SK-N-MC (cell line): ENCODE results near the gene RGP1.

Experiments
- EZH2 ChIP-seq: fragments of 200-600 bp; sonication (generic); IDR thresholded peaks from one replicate; pipeline ENCODE4 v1.6.1; 2017; ENCODE audit warnings: antibody characterized with exemption
- FOXP2 ChIP-seq: optimal IDR thresholded peaks from 2 replicates; pipeline ENCODE3; 2011; ENCODE audit warnings: mild to moderate bottlenecking, moderate library complexity; ENCODE audit not compliant: insufficient read depth; ENCODE audit errors: extremely low read length, control extremely low read depth
- POLR2AphosphoS5 ChIP-seq: IDR thresholded peaks from 2 replicates; pipeline ENCODE4 v1.6.1; 2012; ENCODE audit warnings: mild to moderate bottlenecking, low read depth, low read length, borderline replicate concordance

- TF ChIP-seq POLR2AphosphoS5 (no peak; the same call in 1 of the 2 replicates), EZH2 (no peak), FOXP2 (no peak)
These were observed 8.3 kb downstream of the RGP1 start for GRCh38 chr9:35757226-35757891.
